Stimulated activated CD8-positive, alpha-beta memory T cell treated with anti-CD3 and anti-CD28 coated beads, Interleukin-15, amount 100 ng/mL, for 48 hours (primary cell): ENCODE data around the gene RRP36.

Experiments used
- DNase-seq, 2 donors: peaks; one replicate each; pipeline ENCODE4 v3.0.0-alpha.2; 2020; ENCODE audit warnings: low read depth in 2 of 2

The RRP36 gene

DNA sequence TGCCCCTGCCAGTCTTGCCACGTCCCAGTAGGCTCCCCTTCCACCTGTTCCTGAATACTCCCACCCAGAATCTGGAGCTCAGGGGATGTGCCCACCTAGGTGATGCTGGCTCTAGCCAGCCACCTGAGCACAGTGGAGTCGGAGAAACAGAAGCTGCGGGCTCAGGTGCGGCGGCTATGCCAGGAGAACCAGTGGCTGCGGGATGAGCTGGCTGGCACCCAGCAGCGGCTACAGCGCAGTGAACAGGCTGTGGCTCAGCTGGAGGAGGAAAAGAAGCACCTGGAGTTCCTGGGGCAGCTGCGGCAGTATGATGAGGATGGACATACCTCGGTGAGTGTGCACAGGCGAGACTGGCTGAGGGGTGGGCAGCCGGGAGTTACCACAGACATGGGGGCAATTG, 41.4 kb downstream of the RRP36 start:
- no peak for DNase-seq

DNA sequence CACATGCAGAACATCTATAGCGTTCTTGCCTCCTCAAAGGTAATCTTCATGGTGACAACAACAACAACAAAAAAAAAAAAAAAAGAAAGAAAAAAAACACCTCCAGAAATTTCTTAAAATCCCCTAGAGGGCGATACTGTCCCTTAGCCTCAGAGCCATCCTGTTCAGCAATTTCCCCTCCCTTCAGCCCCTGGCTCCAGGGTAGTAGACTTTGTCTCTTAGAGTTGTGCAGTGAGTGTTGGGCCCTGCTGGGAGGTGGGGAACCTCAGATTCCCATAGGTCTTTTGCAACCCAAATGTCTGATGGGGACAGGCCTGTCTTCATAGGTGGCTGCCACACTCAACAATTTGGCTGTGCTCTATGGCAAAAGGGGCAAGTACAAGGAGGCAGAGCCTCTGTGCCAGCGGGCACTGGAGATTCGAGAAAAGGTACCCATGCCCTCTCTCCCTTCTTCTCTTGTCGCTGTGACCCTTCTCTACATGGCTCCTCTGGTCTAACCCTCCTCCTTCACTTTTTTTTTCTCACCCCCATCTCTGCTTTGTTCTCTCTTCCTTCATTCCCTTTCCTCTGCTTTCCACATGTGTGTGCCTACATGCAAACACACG, 48.7 kb downstream of the RRP36 start:
- no peak for DNase-seq

DNA sequence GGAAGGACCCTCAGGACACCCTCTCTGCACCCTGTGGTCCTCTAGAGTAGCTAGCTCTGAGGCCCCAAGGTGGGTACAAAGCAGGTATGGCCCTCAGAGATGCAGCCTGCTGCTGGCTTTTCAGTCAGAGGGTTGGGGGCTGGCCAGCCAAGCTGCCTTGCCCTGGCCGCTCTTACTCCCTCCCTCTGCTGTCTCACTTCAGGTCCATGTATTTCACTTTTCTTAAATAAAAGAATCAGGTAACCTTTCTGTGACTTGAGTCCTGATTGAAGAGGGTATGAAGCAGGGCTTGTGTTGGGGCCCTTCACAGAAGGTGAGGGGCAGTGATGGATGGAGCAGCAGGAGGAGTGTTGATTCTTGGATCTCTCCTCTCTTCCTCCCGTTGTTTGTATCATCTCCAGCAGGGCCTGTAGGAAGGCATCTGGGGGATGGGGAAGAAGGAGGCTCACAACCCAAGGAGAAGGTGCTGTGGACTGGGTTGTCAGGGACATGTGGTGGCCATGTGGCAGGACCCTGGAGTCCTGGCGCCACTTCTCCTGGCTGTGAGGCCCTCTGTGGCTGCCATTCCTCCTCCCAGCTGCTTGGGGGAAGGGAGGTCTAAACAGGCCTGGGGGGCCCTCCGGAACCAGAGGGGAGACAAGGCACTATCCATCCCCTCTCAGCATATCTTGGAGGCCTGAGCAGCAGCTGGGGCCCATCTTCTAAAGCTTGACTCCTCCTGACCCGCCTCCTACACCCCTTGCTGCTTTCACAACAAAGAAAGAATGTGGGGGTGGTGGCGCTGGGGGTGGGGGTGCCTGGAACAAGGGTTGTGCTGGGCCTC, 53.6 kb downstream of the RRP36 start:
- DNase-seq = no peak

DNA sequence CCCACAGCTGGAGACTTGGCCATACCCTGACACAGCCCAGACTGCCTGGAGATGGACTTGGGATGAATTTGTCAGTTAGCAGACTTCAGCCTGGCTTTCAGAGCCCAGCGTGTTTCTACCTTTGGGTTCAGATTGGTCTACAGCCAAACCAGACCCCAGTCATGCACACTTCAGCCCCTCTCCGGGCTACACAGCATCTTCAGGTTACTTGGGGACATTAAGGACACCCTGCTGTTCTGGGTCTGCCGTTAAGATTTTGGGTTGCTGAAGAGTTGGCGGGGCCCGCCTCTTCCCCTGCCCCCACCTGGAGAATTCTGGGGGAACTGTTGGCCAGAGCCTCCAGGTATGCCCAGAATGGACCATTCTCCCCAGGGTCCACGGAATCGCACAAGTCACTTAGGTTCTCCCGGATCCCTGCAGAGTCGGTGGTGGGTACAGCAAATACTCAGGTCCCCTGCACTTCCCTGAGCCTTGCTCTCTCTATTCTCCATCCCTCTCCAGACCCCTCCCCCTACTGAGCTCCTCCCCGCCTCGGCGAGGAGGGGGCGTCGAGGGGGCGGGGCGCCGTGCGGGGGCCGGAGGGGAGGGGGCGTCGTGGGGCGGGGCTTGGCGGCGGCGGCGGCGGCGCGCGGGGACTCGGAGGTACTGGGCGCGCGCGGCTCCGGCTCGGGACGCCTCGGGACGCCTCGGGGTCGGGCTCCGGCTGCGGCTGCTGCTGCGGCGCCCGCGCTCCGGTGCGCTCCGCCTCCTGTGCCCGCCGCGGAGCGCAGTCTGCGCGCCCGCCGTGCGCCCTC, 54.4 kb downstream of the RRP36 start, which contains the start of gene PTK7:
PTK7 (plus strand) TSS at position 645 of the 794 bp plus-strand sequence. CDS start 175 bp downstream, outside the sequence.
- DNase-seq = no peak

DNA sequence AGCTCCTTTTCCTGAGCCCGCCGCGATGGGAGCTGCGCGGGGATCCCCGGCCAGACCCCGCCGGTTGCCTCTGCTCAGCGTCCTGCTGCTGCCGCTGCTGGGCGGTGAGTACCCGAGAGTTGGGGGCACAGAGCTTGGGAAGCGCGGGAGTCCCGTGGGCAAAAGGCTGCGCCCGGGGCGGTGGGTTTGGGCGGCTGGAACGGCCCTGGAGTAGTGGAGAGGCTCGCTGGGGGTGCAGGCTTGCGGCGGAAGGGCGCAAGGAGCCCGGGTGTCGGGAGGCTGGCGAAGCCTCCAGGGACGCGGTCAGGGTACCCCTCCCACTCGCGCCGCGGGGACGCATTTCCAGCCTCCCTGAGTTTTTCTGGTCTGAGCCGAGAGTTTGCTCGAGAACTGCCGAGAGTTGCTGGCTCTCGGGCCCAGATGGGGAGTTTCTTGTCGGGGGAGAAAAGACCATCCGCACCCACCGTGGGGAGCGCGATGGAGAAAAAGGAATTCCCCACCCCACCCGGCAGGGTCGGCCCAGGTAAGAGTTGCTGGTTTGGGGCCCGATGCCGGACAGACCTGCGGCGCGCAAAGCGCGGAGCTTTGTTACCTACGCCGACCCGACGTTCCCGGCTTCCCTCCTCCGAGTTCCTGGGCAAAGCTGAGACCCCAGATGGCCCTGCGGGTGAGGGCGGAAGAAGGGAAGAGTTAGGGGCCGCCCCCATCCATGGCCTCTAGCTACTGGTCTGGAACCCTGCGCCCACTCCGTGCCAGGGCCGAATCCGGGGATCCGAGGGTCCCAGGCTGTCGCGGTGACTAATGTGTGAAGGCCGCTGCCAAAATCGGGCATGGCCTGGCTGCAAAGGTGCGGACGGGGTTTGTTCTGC, 55.3 kb downstream of the RRP36 start:
- no peak for DNase-seq

DNA sequence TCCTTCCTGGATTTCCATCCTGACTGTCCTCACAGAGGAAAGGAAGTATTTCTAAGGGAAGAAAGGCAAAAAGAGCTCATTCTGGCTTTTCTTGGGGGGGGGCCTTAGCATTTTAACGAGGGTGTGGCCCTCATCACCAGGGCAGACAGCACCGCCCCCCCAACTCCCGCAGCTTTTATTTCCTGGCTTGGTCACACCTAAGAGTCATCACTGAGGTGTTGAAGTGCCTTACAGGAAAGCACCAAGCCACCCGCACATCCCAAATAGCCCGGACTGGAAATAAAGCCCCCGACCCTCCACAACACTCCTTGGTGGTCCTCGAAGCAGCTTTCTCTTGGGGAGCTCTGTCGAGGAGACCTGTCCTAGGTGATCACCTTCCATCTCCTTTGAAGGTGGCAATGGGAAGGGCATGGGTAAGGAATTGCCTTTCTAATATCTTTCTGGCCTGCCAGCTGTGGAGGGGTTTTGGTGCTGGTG, 55.9 kb downstream of the RRP36 start:
- no peak for DNase-seq

DNA sequence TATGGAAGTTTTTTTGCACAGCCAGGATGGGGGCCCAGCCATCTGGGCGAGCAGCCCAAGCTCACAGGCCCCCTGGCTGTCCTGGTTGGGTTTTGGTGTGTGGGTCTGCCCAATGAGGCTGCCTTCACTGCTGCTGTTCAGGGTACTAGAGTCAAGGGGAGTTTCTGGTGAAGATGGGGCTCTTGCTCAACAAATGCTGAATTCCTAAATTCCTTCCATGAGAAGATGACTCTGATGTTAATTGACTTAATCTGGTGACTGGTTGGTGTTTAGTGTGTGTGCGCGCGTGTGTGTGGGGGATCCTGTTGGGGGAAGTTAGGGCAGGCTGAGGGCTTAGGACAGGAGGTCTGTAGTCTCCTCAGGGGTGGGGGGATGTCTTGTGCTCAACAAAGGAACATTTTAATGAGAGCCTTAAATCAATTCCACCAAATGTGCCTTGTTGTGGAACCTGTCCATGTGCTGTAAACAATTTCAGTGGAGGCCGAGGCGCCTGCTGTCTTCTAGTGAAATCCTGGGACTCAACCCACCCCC, 56.6 kb downstream of the RRP36 start:
- no peak for DNase-seq

DNA sequence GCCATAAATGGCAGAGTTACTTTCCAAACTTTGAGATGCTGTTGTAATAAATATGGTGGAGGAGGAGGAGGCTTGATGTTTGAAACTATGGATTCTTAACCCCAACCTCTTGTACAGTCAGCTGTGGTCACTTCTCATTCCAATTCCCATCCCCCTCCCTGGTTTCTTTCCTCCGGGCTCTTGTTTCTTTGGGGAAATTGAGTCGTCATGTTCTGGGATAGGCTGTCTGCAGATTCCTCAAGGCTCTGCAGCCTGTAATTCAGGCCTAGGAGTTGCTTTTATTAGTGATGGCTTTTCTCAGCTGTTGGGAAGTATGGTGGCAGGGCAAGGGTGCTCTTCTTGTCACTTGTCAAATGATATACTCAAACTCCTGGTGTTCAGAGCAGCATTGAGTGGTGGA, 57.3 kb downstream of the RRP36 start:
- no peak for DNase-seq
